HFF-Myc (cell line): Measurements from ENCODE around the gene TBCK.

ENCODE experiments used
- DNase-seq: peaks from one replicate; pipeline ENCODE4 v3.0.0-alpha.2; 2011; ENCODE audit warnings: low read depth; ENCODE audit errors: extremely low read depth
- H3K4me3 ChIP-seq: replicated peaks from 2 replicates; pipeline ENCODE4 v1.5.1; 2011; ENCODE audit warnings: low read depth, mild to moderate bottlenecking, control low read depth, low read length
- TF ChIP-seq, protein P1 (sequence below): IDR thresholded peaks from 2 replicates; pipeline ENCODE4 v1.5.1; 2012; ENCODE audit warnings: mild to moderate bottlenecking, low read depth, low read length, control low read depth; ENCODE audit errors: missing control alignments

The TBCK gene

DNA sequence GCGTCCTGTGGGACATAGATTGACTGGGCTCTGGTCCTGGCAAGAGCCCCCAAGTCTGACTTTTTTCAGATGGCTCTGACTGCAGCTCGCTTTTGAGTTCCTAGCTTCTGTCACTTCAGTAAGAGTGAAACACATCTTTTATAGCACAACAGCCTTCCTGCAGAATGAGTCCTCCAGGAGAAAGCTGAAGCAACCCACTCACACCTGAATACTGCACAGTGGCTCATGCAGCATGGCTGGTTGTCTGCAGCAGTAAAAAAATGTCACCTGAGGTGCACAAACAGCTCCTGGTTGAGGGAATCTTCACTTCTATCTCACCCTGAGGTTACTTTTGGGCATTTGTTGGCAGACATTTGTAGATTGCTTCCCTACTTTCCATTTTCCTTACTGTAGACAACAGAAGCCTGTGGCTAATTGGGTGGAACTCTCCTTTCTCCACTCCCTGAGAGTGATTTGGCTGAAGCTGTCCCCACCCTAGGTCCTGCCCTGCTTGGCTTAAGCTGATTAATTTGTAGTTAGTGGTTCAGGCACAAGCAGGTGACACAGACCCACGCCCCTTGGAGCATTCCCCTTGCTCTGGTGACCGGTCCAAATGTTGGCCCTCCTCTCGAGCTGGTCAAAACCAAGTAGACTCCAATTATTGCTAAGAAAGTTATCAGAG is 321.0 kb downstream of the TBCK start:
- no peak overlapping the region for H3K4me3 ChIP-seq
- DNase-seq = no peak
- TF ChIP-seq, protein P1, sequence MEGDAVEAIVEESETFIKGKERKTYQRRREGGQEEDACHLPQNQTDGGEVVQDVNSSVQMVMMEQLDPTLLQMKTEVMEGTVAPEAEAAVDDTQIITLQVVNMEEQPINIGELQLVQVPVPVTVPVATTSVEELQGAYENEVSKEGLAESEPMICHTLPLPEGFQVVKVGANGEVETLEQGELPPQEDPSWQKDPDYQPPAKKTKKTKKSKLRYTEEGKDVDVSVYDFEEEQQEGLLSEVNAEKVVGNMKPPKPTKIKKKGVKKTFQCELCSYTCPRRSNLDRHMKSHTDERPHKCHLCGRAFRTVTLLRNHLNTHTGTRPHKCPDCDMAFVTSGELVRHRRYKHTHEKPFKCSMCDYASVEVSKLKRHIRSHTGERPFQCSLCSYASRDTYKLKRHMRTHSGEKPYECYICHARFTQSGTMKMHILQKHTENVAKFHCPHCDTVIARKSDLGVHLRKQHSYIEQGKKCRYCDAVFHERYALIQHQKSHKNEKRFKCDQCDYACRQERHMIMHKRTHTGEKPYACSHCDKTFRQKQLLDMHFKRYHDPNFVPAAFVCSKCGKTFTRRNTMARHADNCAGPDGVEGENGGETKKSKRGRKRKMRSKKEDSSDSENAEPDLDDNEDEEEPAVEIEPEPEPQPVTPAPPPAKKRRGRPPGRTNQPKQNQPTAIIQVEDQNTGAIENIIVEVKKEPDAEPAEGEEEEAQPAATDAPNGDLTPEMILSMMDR = no peak

DNA sequence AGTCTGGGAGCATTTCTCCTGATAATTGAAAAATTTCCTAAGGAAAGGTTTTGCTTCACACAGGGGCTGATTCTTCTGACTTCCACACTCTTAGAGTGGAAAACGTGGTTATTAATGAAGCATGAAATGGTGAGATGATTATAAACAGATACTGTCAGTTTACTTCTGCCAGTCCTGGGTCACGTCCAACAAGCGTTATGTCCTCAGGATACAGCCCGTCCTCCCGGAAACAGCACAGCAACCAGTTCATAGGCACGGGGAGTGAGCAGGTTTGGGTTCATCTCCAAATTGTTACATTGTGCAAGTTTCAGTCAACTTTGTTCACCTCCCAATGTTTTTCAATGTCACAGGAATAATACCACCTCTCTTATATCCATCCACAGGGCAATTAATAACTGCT is 321.9 kb downstream of the TBCK start:
- H3K4me3 ChIP-seq = no peak overlapping the region
- TF ChIP-seq, protein P1 = no peak
- DNase-seq = no peak

DNA sequence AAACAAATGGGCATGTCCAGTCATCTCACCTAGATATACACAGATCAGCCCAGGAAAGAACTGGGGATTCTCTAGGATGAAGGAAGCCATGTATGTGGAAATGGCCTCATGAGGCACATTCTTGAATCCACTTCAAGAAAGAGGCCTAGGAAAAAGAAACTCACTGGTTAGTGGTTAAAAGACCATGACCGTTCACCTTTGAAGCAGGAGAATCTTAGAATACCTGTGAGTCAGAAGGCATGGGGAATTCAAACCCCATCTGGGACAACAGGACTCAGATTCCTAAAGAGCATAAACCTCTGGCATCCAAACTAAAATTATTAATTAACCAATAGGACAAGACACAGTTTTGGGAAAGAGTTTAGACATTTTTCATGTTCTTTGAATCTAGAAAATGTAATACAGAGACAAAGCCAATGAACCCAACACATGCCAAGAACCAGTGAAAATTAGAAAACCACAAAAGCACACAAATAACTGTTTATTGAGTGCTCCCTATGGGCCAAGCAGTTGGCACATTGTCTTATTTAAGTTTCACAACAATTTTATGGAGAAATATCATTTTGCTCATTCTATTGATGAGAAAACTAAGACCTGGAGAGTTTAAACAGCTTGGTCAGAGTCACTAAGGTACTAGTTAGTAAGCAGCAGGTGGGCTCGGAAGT is 323.2 kb downstream of the TBCK start:
- H3K4me3 ChIP-seq = no peak overlapping the region
- DNase-seq = no peak
- TF ChIP-seq, protein P1 = no peak

DNA sequence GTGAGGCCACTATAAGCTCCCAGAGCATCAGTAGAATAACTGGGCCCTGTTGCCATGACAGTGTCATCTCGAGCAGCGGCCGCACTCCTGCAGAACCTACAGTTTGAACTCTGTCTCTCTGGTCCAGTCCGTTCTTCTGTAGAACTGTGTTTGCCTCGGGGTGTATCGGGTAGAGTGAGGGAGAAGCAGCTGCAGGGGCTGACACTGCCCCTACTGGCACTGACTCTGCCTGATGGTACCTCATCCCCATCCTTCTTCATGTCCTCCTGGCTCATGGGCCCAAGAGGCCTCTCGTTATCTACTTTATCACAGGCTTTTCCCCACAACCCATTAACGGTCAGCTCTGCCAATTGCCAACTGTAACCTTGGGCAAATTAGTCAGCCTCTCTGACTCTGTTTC is 324.3 kb downstream of the TBCK start:
- DNase-seq = no peak
- TF ChIP-seq, protein P1 = no peak
- no peak overlapping the region for H3K4me3 ChIP-seq
